HFF-Myc (cell line): Measurements from ENCODE around the gene TTC23L.

Experiments used
- DNase-seq: peaks from one replicate; pipeline ENCODE4 v3.0.0-alpha.2; 2011; ENCODE audit warnings: low read depth; ENCODE audit errors: extremely low read depth
- H3K4me3 ChIP-seq: replicated peaks from 2 replicates; pipeline ENCODE4 v1.5.1; 2011; ENCODE audit warnings: low read depth, mild to moderate bottlenecking, control low read depth, low read length
- CTCF ChIP-seq: IDR thresholded peaks from 2 replicates; pipeline ENCODE4 v1.5.1; 2012; ENCODE audit warnings: mild to moderate bottlenecking, low read depth, low read length, control low read depth; ENCODE audit errors: missing control alignments

Gene TTC23L

GRCh38 chr5:34868791-34869190 lies 29.8 kb downstream of the TTC23L start:
- DNase-seq, result no peak
- TF ChIP-seq CTCF, result no peak
- no peak overlapping the region for H3K4me3 ChIP-seq

- no peak for DNase-seq
- no peak for TF ChIP-seq CTCF
- H3K4me3 ChIP-seq, result no peak overlapping the region
These were observed 30.3 kb downstream of the TTC23L start for GRCh38 chr5:34869256-34869655.

GRCh38 chr5:34870382-34870781 lies 31.4 kb downstream of the TTC23L start:
- no peak for TF ChIP-seq CTCF
- H3K4me3 ChIP-seq, result no peak overlapping the region
- no peak for DNase-seq

GRCh38 chr5:34876275-34876674 lies 37.3 kb downstream of the TTC23L start:
- TF ChIP-seq CTCF, result no peak
- H3K4me3 ChIP-seq, result no peak overlapping the region
- no peak for DNase-seq

- TF ChIP-seq CTCF, result no peak
- no peak for DNase-seq
- no peak overlapping the region for H3K4me3 ChIP-seq
These were observed 42.3 kb downstream of the TTC23L start for GRCh38 chr5:34881246-34881645.

DNA sequence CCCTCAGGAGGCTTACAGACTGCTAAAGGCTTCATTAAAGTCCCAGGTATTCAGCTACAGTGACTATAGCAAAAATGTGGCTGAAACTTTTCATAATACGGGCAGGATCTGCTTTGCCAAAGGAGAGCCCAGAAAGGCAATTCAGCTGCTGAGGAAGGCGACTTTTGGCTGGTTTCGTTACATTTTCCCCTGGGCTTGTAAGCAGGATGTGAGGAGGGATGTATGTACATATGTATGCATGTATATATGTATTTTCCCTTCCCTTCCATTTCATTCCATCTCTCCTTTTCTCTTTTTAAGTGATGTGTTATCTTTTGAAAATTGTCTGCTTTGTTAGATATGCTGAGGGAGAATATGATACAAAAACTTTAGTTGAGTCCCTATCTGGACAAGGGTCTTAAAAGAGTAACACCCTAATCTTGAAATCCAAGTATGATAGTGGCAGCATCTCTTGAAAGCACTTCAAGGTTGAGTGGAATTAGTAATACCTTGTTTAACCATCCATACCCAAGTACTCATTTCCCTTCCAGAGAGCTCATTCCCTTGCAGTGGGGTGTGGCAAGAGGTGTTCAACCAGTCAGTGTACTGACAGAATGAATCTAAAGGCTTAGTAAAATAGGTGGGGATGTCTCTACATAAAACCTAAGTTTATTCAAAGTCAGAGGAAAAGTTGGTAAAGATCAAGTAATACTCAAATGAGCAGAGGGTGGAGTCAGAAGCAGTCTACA lies 47.6 kb downstream of the TTC23L start:
- H3K4me3 ChIP-seq, result no peak overlapping the region
- DNase-seq, result no peak
- no peak for TF ChIP-seq CTCF

DNA sequence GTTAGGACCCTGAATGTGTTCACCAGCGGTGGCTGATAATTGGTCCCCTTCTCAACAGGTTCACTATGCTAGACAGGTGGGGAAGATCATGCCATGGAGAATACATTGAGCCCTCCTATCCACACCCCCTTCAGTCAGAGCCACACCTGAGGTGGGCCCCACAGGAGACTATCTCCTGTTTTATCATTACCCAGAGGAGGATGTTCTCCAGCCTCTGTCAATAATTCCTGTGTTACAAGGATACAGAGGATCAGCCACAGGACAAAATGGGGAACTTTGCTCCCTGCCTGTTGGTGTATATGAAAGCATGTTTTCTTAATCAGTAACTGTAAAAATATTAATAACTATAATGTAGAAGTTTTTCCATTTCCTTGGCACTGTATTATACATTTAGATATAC lies 50.4 kb downstream of the TTC23L start:
- no peak for TF ChIP-seq CTCF
- H3K4me3 ChIP-seq, result no peak overlapping the region
- DNase-seq, result no peak
